ENCODE data around the gene ATRNL1. TPM values are rescaled to one million over a fixed set of nuclear protein-coding genes. Genes with fewer than 3 reads are reported as not detected.

Gene ATRNL1
- polyA plus RNA-seq, 1 of the 3 experiments (the other 2 are of a cell fraction): 0.67 TPM

DNA sequence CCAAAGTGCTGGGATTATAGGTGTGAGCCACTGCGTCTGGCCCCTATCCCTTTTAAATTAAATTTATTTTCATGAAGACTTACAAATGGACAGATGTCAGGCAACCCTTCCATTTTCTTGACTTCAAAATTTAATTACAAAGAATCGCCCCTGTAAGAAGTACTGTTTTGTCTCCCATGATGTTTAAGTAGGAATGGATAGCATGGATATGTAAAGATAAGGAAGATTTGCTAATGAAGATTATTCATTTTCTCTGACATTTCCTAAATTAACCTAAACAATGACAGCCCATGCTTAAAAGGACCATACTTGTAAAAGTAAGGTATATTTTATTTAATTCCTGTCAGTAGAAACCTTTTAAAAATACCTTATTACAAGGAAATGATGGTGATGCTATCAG, 627.0 kb downstream of the ATRNL1 start:
- no peaks in the 10 kb centered on the region; a peak in 1 of 4 replicates for H3K4me1 ChIP-seq (ENCODE audit: control insufficient read depth in 1 of 2, insufficient read depth in 2 of 2, low read depth in 1 of 2, low read length in 1 of 2)
- 46% methylated on average over 2 of the region's 2 CpGs for WGBS (ENCODE audit: low lambda C conversion rate)
- H3K4me2 ChIP-seq: no peak overlapping the region
- POLR2A ChIA-PET: no interaction called here
- no peaks in the 10 kb centered on the region for H3K79me2 ChIP-seq (ENCODE audit: insufficient read depth)
- no peaks in the 10 kb centered on the region for H4K20me1 ChIP-seq (ENCODE audit: insufficient read depth)
- H3K9me3 ChIP-seq: no peaks in the 10 kb centered on the region
- no peak for DNase-seq
- H3K36me3 ChIP-seq (replicated peaks in 1 of 2; ENCODE audit: control insufficient read depth in 1 of 2, insufficient read depth in 2 of 2, low read length in 1 of 2): no peaks in the 10 kb centered on the region
- H3K27ac ChIP-seq (ENCODE audit: low read depth in 2 of 2, low read length in 1 of 2): no peak overlapping the region
- H3F3A ChIP-seq (replicated peaks; ENCODE audit: insufficient read depth): no peaks in the 10 kb centered on the region
- CTCF ChIA-PET: interaction anchor here (1.3 kb wide), 1 partner anchor 9 kb away, joined by 3 read pairs; no protein-coding TSS in a partner anchor
- no peak overlapping the region for H3K4me3 ChIP-seq (ENCODE audit: low read depth in 2 of 2, low read length in 1 of 2)
- no peaks in the 10 kb centered on the region for H3K27me3 ChIP-seq (ENCODE audit: insufficient read depth)
- no peak for TF ChIP-seq SMC3 (IDR thresholded peaks at IDR 0.05; ENCODE audit: low read depth, low read length)
- TF ChIP-seq CHD2 (IDR thresholded peaks at IDR 0.05; ENCODE audit: low read length, partially characterized antibody): no peak
- no peak for TF ChIP-seq PBX3 (IDR thresholded peaks at IDR 0.05)
- TF ChIP-seq ZBTB33 (IDR thresholded peaks at IDR 0.05; ENCODE audit: borderline replicate concordance, low read depth): no peak
- TF ChIP-seq, protein P1, sequence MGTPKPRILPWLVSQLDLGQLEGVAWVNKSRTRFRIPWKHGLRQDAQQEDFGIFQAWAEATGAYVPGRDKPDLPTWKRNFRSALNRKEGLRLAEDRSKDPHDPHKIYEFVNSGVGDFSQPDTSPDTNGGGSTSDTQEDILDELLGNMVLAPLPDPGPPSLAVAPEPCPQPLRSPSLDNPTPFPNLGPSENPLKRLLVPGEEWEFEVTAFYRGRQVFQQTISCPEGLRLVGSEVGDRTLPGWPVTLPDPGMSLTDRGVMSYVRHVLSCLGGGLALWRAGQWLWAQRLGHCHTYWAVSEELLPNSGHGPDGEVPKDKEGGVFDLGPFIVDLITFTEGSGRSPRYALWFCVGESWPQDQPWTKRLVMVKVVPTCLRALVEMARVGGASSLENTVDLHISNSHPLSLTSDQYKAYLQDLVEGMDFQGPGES (IDR thresholded peaks at IDR 0.05; ENCODE audit: low read depth, low read length): no peak
- TF ChIP-seq TAF1 (IDR thresholded peaks at IDR 0.05; ENCODE audit: borderline replicate concordance, low read depth, low read length): no peak
- TF ChIP-seq RFX5 (IDR thresholded peaks at IDR 0.05; ENCODE audit: low read length): no peak
- no peak for TF ChIP-seq USF1 (IDR thresholded peaks at IDR 0.05; ENCODE audit: borderline replicate concordance, low read depth)
- TF ChIP-seq MAX (IDR thresholded peaks at IDR 0.05; ENCODE audit: low read depth): no peak
- no peak for TF ChIP-seq GATA2 (CRISPR knock-in tag; IDR thresholded peaks at IDR 0.05)
- no peak for TF ChIP-seq USF2 (IDR thresholded peaks at IDR 0.05; ENCODE audit: borderline replicate concordance, low read depth, low read length)
- no peak for TF ChIP-seq SIN3A (IDR thresholded peaks at IDR 0.05; ENCODE audit: borderline replicate concordance, low read depth, low read length)
- TF ChIP-seq EZH2phosphoT487 (IDR thresholded peaks at IDR 0.05; ENCODE audit: borderline replicate concordance, low read depth): no peak
- TF ChIP-seq RAD21 (IDR thresholded peaks at IDR 0.05; ENCODE audit: low read length): no peak
- TF ChIP-seq POLR2AphosphoS5 (IDR thresholded peaks at IDR 0.05; ENCODE audit: low read depth, low read length): no peak
- no peak for TF ChIP-seq CTCF (IDR thresholded peaks at IDR 0.05)
- TF ChIP-seq FOXM1 (IDR thresholded peaks at IDR 0.05; ENCODE audit: low read depth): no peak
- no peak for TF ChIP-seq NFIC (IDR thresholded peaks at IDR 0.05; ENCODE audit: borderline replicate concordance)
- TF ChIP-seq NRF1 (IDR thresholded peaks at IDR 0.05; ENCODE audit: low read depth, low read length): no peak
- no peak for TF ChIP-seq MEF2A (IDR thresholded peaks at IDR 0.05; ENCODE audit: borderline replicate concordance, low read depth)
- no peak overlapping the region for H3K9ac ChIP-seq
- H3K9me2 ChIP-seq: no peaks in the 10 kb centered on the region
- H2AFZ ChIP-seq (ENCODE audit: low read depth): no peak overlapping the region
